A673 (cell line): Measurements from ENCODE around the gene FAM169A.

Source experiments
- EZH2 ChIP-seq: fragments of 200-600 bp; sonication (generic); IDR thresholded peaks from 2 replicates; pipeline ENCODE4 v1.6.1; 2017; ENCODE audit warnings: borderline replicate concordance, low read depth, mild to moderate bottlenecking, mixed read lengths, antibody characterized with exemption, low read length; ENCODE audit not compliant: poor library complexity, severe bottlenecking
- TF ChIP-seq, protein P1 (sequence below): fragments of 300-800, 200-600 bp; sonication (generic); conservative IDR thresholded peaks from 2 replicates; pipeline ENCODE4 v1.5.1; 2017; ENCODE audit warnings: low read depth, mild to moderate bottlenecking, antibody characterized with exemption, low read length, moderate library complexity, mixed read lengths

DNA sequence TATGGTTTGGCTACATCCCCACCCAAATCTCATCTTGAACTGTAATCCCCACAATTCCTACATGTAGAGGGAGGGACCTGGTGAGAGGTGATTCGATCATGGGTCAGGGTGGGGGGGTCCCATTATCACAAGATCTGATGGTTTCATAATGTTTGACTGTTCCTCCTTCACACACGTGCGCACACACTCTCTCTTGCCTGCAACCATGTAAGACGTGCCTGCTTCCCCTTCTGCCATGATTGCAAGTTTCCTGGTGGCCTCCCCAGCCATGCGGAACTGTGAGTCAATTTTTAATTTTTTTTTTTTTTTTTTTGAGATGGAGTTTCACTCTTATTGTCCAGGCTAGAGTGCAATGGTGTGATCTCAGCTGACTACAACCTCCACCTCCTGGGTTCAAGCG lies 27.0 kb downstream of the FAM169A start:
- no peak for TF ChIP-seq EZH2
- TF ChIP-seq, protein P1, sequence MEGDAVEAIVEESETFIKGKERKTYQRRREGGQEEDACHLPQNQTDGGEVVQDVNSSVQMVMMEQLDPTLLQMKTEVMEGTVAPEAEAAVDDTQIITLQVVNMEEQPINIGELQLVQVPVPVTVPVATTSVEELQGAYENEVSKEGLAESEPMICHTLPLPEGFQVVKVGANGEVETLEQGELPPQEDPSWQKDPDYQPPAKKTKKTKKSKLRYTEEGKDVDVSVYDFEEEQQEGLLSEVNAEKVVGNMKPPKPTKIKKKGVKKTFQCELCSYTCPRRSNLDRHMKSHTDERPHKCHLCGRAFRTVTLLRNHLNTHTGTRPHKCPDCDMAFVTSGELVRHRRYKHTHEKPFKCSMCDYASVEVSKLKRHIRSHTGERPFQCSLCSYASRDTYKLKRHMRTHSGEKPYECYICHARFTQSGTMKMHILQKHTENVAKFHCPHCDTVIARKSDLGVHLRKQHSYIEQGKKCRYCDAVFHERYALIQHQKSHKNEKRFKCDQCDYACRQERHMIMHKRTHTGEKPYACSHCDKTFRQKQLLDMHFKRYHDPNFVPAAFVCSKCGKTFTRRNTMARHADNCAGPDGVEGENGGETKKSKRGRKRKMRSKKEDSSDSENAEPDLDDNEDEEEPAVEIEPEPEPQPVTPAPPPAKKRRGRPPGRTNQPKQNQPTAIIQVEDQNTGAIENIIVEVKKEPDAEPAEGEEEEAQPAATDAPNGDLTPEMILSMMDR, result no peak
